HG03460 (cell line): Measurements from ENCODE around the gene EN2.
"Not testable (repeated sequence)": the region's sequence is repeated elsewhere in the genome, so short reads cannot be mapped to it uniquely, and the experiment has no call there.

ENCODE experiments used
- ATAC-seq: cut with Tn5 transposase; IDR thresholded peaks from one replicate; pipeline ENCODE4 v1.9.1; 2021; ENCODE audit not compliant: unreplicated experiment

Gene EN2

DNA sequence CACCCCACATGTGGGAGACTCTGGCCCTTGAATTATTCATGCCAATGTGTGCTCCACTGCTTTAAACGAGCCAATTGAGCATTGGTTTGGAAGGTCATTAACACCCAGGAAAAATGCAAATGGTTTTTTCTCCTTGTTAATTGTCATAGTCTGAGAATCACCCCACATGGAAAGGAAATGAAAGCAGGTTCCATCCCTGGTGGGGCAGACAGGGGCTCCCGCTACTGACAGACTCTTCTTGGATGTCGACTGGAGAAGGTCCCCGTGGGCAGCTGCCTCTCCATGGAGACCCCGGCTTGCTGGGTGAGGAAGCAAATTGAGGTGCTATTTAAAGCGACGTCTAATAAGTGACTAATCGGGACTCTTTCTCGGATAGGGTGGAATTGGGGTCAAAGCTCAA is 32.0 kb upstream of the EN2 start:
- no peak for ATAC-seq

DNA sequence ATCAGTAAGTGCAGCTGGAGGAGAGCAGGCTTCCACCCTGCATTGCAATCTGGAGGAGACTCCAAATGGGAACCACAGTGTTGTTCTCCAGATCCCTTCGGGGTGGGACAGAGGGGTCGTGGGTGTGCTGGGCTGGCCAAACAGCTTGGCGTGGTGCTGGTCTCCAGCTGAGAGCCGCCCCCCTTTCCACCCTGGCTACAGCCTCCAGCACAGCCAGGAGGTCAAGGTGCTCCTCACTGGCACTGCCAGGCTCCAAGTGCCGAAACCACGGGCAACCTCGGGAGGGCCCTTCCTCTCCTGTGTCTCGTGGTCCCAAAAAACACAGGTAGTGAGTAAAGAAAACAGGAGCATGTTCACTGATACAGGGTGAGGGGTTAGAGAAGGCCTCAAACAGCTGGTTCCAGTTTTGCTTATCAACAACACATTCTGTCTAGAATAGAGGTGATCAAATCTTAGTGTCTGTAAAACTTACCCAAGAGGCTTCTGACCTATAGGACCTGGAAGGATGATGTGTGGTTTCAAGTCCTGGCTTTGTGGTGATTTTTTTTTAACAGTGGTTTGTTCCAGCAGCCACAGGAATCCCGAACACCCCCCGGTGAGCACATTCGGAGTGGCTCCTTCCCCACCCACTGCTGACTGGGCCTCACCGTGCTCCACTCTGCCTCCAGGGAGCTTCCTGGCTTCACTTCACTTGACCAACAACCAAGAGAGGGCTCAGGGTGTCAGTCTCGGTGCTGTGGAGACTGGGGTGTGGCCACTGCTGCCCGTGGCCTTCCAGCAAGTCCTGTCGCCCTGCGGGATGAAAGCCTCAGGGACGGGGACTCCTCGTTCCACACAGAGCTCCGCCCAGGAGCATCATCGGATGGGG is 31.2 kb upstream of the EN2 start:
- ATAC-seq, result no peak

DNA sequence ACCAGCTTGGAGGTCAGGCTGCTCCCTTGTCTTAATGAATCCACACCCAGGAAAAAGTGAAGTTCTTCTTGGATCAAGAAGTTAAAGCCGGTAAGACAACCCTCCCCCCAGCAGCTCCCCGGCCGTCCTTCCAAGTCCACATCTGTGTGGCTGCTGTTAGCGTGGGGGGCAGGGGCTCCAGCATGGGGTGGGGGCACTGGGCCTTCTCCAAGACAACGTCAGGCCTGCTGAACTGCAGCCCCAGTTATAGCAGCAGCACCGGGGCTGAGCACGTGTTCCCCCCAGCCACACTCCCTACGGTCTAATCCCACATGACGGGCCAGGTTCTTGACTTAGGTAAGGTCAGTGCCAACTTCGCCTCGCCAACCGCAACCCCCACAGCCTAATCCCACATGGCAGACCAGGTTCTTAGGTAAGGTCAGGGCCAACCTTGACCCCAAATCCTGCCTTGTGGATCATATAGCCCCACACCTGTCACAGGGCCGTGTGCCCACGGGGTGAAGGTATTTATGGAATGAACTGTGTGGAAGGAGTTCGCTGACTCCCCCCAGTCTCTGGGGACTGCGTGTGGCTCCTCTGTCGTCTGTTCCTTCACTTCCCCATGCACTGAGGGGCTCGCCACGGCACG is 30.4 kb upstream of the EN2 start:
- ATAC-seq, result no peak

DNA sequence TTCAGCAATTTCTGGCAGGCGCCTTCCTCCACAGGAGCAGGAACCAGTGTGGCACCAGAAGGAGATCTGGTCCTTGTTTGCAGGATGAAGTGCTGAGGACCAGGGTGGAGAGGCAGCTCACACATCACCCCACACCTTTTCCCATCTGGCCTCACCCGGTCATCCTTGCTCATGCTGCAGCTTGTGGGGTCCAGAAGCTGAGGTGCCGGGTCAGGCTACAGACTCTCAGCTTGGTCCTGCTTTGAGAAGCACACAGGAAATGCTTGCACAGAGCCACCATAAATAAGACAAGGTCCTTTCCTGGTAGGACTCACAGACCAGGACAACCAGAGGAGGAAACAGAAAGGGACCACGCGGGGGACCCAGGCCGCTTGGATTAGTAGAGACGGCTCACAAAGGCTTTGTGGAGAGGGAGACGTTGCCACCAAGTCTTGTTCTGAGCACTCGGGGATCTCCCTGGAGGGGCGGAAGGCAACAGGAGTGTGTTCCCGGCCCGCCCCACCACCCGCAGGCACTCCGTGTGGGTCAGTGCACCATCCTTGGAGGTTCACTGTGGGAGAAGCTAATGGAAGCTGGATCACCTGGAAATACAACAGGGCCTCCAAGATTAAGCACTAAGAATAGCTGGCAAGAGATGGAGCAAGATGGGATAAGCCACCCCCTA is 29.6 kb upstream of the EN2 start:
- no peak for ATAC-seq

DNA sequence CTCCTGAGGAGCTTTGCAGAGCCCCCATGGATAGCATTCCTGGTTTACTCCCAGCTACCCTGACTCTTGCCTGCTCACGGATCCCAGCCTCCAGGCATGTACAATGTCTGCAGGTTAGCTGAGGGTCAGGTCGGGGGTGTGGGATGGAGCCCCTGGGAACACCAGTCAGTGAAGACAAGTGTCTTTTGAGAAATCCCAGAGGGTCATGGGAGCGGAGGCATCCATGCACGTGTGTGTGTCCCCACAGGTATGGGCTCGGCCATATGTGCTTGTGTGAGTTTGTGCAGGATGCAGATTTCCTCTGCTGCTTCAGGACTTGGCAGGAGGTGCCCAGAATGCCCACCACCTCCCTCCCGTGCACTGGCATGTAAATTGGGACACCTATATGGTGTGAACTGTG is 28.3 kb upstream of the EN2 start:
- ATAC-seq, result no peak

DNA sequence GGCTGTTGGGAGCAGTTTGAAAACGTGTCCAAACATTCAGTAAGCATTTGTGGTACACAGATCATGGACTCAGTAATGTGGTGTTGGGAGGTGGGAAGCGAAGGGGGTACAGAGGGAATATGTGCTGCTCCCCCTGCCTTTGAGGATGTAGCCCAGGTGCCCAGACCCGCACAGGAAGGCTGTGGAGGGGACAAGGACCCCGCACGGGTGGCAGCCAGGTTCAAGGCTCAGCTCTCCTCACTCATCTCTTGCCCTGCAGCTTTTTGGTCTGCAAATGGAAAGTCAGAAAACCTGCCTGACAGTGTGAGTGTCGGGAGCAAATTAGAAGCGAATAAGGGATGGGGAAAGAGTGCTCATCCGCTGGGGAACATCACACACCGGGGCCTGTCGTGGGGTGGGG is 27.3 kb upstream of the EN2 start:
- ATAC-seq, result no peak

DNA sequence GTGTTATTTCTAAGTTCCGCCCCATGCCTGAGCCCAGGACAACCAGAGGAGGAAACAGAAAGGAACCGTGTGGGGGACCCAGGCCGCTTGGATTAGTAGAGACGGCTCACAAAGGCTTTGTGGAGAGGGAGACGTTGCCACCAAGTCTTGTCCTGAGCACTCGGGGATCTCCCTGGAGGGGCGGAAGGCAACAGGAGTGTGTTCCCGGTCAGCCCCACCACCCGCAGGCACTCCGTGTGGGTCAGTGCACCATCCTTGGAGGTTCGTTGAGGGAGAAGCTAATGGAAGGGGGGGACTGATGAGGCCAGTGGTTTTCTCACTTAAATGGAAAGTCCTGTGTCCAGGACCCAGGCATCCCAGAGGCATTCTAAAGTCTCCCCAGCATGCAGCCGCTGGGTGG is 26.7 kb upstream of the EN2 start:
- ATAC-seq, result no peak

DNA sequence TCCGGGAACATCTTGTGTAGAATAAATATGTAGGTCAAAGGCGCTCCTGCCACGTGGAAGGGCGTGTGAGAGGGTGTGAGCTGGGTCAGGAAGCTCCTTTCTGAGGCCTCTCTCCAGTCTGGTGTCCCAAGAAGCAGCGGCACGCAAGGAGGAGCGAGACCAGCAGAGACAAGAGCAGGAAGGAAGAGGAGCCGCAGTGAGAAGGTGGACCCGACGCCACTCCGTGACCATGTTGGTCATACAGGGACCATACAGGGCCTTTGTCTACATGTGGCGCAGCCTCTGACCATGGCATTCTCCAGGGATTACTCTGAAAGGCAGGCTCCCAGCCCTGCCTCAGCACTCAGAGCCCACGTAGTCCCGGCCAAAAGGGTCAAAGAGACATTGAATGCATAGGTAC is 26.2 kb upstream of the EN2 start:
- no peak for ATAC-seq

DNA sequence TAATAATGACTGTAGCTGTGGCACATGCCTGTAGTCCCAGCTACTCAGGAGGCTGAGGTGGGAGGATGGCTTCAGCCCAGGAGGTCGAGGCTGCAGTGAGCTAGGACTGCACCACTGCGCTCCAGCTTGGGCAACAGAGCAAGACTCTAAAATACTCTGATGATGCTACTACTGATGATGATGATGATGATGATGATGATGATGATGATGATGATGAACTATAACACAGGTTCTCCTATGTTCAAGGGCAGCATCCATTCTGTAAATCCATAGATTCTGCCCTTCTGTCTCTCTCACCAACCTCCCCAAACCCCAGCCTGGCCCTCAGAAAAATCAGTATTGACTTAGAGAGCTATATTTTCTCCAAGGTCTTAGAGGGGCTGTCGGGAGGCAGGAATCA is 22.8 kb upstream of the EN2 start:
- ATAC-seq, result no peak

DNA sequence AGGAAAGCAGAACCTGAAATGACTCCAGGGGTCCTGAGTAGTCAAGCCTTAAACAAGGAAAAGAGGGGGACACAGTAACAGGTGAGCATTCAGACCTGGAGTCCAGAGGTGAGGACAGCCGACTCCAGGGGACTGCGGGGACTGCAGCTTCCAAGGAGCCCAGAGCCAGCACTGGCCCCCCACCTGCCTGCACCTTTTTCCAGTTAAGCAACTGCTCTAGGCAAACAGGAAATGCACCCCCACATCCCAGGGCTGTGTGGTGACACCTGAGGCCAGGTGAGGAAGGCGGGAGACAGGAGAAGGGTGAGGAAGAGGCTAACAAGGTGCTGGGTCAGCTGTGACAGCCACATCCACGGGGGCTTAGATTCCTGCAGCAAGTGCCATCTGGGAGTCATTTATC is 20.1 kb upstream of the EN2 start:
- no peak for ATAC-seq

DNA sequence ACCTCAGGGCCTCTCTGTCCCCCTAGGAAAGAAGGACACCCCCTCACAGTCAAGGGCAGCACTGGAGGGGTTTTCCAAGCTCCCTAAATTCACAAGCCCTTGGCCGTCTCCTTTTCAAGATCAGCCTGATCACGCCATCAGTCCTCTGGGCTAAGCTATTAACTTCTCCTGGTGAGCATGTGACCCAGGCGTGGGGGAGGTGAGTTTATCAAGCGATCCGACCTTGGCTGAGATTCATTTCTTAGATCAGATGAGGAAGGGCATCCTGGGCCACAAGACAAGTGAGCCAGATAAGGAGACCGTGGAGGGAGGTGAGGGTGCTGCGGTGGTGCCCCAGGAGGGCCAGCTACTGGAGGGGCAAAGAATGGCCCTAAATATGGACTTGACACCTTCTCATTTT is 19.2 kb upstream of the EN2 start:
- no peak for ATAC-seq

DNA sequence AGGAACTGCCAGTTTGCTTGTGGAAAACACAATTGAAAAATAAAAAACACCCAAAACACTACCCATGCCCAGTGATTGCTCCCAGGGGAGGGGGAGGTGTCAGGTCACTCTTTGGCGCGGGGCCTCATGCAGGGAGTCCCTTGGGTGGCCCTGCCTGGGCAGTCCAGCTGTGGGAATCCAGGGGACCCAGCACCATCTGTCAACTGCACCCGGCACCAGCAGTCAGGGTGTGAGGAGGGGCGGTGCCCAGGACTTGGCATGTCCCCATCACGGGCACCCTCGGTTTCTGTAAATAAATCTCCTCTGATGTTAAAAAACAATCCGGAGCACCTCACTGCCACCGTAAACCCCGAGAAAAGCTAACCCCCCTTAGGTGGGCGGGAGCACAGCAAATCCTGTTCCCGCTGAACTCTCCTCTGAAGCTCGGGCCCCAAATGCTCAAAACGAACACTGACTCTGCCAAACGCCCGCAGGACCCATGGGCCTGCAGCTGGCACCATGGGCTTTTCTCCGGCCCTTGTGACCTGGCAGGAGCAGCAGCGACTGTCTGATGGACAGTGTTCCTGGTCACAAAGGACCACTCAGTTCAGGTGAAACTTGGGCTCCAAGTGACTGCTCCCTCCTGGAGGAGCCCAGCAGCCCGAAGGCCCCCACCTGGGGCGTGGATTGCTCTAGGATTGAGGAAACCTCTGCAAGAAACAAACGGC is 18.5 kb upstream of the EN2 start:
- ATAC-seq, result no peak

DNA sequence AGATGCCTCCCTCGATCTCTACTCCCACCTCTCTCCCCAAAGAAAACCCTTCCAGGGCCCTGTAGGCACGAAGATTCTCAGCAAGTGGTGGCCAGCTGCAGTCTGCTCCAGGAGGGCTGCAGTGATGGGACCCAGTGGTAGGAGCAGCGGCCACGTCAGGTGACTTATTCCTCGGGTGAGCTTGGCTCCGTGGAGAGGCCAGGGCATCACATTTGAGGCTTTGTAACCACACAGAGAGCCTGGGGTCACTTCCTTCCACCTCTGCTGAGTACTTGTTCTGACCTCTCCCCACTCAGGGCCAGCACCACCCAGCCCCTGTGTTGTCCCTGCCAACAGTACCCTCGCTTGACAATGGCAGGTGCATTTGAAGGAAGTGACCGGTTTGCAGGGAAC is 17.9 kb upstream of the EN2 start:
- ATAC-seq, result no peak

DNA sequence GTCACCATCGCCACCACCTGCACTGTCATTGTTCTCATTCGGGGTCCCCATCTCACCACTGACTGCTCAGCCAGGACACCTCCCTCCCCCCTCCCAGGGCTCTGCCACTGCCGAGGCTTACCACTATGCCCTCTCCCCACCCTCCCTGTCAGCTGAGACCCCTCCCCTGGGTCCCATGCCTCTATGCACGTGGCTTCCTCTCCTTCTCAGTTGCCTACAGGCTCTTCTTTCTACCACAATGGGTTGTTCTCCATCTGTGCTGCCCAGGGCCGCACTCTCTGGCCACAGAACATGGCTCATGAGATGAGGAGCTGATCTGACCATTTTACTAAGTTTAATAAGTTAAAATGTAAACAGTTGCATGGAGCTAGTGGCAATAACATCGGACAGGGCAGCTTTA is 16.1 kb upstream of the EN2 start:
- no peak for ATAC-seq

DNA sequence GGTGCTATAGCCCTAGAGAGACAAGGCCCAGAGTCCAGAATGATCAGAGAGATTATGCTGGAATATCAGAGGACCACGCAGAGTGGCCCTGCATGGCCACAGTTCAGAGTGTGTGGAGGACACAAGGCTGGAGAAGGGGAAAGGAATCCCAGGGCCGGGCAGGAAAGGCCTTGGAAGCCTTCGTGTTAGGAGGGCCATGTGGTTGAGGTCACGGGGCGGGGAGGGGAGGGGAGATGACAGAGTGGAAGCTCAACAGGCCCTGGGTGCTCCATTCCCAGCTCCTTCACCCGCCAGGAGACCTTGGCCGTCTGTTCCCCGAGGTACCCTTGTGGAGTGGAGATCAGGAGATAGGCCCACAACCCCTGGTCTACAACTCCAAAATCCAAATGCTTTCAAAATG is 13.2 kb upstream of the EN2 start:
- no peak for ATAC-seq

DNA sequence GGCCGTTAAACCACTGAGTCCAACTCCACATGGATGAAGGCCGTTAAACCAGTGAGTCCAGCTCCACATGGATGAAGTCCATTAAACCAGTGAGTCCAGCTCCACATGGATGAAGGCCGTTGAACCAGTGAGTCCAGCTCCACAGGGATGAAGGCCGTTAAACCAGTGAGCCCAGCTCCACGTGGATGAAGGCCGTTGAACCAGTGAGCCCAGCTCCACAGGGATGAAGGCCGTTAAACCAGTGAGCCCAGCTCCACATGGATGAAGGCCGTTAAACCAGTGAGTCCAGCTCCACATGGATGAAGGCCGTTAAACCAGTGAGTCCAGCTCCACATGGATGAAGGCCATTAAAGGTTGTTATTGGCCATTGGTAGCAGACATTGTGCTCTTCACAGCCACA is 12.3 kb upstream of the EN2 start:
- ATAC-seq, result not testable (repeated sequence)

DNA sequence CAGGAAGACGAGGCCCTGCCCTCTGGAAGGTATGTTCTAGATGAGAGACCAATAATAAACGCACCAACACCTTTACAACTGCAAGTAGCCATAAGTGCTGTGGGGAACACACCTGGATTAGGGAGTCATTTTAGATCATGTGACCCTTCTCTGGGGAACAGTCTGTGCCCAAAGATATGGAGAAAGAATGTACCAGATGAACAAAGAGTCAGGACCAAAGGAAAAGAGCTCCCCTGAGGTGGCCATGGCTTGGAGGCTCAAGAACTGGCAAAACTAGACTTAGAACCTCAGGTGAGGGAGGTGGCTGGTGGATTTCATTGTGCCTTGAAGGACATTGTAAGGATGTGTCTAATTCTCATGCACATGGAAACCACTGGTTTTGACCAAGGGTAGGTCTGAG is 10.3 kb upstream of the EN2 start:
- no peak for ATAC-seq

DNA sequence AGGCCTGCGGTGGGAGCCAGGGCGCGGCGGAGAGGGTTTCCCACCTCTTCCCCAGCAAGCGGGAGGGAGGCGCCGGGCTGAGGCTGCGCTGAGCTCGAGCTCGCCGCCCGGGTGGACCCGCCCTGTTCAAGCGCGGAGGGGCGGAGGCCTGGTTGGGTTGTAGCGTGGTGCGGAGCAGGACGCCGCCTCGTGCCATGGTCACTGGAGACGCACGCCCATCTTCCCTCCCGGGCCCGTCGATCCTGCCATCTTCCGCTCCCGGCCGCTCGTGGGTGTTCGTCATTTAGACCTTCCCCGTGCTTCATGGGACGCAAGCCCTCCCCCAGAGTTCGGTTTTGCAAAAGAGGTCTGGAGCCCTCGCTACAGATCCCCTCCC is 9.3 kb upstream of the EN2 start:
- ATAC-seq, result no peak

DNA sequence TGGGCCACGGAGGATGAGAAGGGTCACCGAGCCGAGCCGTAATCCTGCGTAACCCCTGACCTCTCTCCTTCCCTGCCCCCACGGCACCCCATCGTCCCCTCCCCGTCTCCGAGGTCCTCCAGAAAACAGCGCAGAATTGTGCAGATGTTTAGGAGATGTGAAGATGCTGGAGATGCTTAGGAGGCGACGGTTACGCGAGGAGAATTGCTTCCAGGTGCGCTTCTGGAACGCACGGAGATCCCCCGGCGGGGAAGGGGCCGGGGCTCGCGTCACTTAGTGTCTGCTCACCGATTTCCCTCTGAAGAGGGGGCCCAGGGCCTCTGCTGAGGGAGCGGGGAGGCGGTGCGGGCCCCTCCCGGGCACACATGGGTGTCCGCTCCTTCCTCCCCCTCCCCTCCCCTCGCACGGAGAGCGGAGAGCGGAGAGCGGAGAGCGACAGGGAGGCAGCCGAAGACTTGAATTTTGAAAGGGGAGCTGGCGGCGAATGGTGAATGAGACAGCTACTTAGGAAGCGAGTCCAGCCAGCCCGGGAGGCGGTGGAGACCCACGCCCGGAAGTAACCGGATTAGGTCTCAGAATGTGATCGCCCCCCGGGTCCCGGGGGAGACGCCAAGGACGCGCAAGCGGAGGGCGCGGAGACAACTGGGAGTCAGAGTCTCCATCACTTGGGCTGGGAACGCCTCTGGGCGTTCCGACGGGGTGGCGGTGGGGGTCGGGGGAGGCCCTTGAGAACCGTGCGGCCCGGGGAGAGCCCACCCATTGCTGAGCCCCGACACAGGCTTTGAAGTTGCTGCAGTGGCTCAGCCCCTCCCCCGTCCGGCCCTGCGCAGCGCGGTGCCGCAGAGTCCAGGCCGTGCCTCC is 8.7 kb upstream of the EN2 start:
- no peak for ATAC-seq

DNA sequence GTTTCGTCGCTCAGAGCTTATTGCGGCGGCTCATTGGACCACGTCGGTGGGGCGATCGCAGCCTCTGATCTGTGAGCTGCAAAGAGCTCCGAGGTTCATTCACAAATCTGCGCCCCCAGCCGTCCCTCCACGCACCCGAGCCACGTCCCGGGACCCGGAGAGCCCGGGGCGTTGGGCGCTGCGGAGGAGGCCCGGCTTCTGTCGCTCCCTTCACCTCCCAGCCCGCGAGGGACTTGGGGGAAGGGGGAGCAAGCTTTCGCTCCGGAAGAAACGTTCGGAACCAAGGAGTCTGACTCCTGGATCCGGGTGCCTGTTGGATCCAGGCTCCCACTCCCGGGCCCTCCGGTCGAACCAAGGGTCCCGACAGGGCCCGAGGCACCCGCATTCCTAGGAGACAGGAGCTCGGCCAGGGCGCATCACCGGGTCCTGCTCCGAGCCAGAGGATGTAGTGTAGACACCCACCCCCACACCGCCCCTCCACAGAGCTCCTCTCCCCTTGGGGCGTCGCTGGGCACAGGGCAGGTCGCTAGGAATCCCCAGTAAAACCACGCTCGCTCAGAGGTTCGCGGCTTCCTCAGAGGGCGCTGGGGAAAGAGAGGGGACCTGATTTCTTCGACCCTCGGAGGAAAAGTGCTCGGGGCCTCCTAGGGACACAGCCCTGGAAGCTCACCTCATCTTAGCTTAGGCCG is 7.9 kb upstream of the EN2 start:
- ATAC-seq, result no peak
